ENCODE results near the gene PRKG1. TPM values are rescaled to one million over a fixed set of nuclear protein-coding genes. Genes with fewer than 3 reads are reported as not detected.

PRKG1 gene
- total RNA-seq = not detected

DNA sequence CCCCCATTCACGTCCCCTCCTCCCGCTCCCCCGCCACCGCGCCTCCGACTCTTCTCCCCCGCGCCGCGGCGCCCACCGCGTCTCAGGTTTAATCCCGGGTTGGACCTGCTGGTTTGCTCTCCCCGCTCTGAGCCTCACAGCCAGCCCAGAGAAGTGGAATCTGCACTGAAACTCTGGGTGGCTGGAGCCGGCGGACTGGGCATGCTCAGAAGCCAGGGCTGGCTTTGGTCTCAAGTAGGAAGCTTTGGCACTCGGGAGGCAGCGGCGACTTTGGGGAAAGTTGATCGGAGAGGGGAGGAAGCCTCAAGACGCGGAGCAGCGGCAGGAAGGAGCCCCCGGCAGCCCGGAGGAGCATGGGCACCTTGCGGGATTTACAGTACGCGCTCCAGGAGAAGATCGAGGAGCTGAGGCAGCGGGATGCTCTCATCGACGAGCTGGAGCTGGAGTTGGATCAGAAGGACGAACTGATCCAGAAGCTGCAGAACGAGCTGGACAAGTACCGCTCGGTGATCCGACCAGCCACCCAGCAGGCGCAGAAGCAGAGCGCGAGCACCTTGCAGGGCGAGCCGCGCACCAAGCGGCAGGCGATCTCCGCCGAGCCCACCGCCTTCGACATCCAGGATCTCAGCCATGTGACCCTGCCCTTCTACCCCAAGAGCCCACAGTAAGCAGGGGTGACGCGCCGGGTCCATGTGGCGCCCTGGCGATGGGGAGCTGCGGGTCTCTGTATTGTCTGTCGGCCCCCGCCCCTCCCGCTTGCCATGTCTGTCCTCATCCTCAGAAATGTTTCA is at the start of gene PRKG1:
TSS of gene PRKG1 (plus strand) at position 250 of the 791 bp plus-strand sequence.
- DNase-seq = no peak
- peaks cover 50% of the 10 kb centered on the region for H3K27me3 Mint-ChIP-seq
- CTCF ChIA-PET = interaction anchor here (1.1 kb wide), 1 partner anchor 12 kb away, joined by 4 read pairs; no protein-coding TSS in a partner anchor

DNA sequence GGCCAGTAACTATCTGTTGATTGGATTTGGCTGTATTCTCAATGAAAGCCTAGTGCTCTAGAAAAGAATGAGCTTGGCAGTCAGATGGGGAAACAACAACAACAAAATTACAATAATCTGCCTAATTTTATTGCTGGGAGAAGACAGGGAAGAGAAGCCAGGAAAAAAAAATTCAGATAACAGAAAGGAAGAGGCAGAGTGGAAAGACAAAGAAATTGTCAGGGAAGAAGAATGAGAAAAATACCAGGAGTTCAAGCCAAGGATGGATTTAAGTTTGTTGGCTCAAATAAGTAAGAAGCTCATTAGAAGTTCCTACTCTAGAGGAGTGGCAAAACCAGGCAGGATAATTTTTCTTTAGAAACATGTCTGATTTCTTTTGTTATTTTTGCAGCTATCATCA is 45.9 kb upstream of the PRKG1 start:
- Mint-ChIP-seq H3K4me1 (no peaks in the 10 kb centered on the region), H3K27me3 (peaks cover 5% of the 10 kb centered on the region), H3K9me3 (no peaks in the 10 kb centered on the region), H3K36me3 (ENCODE audit: low read depth) (no peaks in the 10 kb centered on the region), H3K27ac (no peak overlapping the region), H3K4me3 (no peak overlapping the region)
- POLR2A ChIA-PET = no interaction called here
- CTCF ChIA-PET = interaction anchor here (1.0 kb wide), 1 partner anchor 16 kb away, joined by 4 read pairs; no protein-coding TSS in a partner anchor
- no peak for DNase-seq

More for the DNA sequence above, at the start of gene PRKG1:
- H3K9me3 Mint-ChIP-seq = no peaks in the 10 kb centered on the region
- POLR2A ChIA-PET = no interaction called here
- H3K36me3 Mint-ChIP-seq (ENCODE audit: low read depth) = no peaks in the 10 kb centered on the region
- H3K4me1 Mint-ChIP-seq = peaks cover 5% of the 10 kb centered on the region
- no peak within 1 kb of the TSS for H3K27ac Mint-ChIP-seq
- peak within 1 kb of the TSS; percentile 63 for H3K4me3 Mint-ChIP-seq

DNA sequence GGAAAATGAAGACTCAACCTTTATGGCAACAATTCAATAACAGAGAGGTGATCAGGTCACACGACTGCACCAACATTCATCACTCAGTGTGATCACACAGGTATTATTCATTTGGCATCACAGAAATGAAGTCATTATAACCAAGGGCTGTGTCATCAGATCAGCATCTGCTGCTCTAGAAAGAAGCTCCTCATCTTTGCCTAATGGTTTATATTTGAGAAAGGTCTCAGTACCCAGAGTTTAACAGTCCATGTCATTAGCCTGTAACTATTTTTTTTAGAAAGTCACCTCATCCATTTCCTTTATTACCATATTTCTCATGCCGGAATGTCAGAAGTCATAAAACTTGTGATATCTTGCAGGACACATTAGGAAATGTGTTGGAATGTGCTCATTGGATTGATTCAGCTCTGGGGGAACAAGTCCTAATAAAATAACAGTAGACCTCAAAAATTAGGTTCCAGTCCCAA is 45.1 kb upstream of the PRKG1 start:
- Mint-ChIP-seq H3K27ac (no peak overlapping the region), H3K9me3 (no peaks in the 10 kb centered on the region), H3K4me3 (no peak overlapping the region), H3K27me3 (peaks cover 5% of the 10 kb centered on the region), H3K4me1 (no peaks in the 10 kb centered on the region), H3K36me3 (ENCODE audit: low read depth) (no peaks in the 10 kb centered on the region)
- POLR2A ChIA-PET = no interaction called here
- CTCF ChIA-PET = interaction anchor here (1.0 kb wide), 1 partner anchor 16 kb away, joined by 4 read pairs; no protein-coding TSS in a partner anchor
- no peak for DNase-seq

DNA sequence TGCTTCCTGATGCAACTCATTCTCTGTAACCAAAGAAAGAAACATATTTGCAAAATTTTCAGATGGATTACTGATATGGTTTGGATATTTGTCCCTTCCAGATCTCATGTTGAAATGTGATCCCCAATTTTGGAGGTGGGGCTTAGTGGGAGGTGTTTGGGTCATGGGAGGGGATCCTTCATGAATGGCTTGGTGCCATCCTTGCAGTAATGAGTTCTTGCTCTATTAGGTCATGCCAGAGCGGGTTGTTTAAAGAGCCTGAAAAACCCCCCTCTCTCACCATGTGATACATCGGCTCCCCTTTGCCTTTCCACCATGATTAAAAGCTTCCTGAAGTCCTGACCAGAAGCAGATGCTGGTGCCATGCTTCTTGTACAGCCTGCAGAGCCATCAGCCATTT is 43.8 kb upstream of the PRKG1 start:
- POLR2A ChIA-PET = no interaction called here
- no peak overlapping the region for H3K4me3 Mint-ChIP-seq
- no peak for DNase-seq
- H3K36me3 Mint-ChIP-seq (ENCODE audit: low read depth) = no peaks in the 10 kb centered on the region
- peaks cover 5% of the 10 kb centered on the region for H3K27me3 Mint-ChIP-seq
- H3K4me1 Mint-ChIP-seq = no peaks in the 10 kb centered on the region
- H3K27ac Mint-ChIP-seq = no peak overlapping the region
- CTCF ChIA-PET = no interaction called here
- no peaks in the 10 kb centered on the region for H3K9me3 Mint-ChIP-seq

DNA sequence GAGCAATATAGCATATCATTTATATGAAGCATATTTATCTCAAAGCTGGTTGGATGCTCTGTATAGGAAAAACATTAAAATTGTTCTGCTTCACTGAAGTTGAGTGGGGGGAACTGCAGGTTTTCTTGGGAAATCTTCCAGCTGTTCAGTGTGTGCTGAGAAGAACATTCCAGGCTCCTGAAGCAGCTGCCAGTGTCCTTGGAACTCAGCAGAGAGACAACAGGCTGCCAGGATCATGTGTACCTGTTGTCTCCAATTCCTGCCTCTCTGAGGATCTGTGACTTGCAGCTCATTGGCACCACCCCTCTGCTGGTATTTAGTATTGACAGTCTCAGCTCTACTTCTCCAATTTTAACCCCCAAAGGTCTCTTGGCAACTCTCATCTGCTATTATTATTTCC is 42.3 kb upstream of the PRKG1 start:
- peaks cover 2% of the 10 kb centered on the region for H3K27me3 Mint-ChIP-seq
- H3K4me3 Mint-ChIP-seq = no peak overlapping the region
- no peaks in the 10 kb centered on the region for H3K9me3 Mint-ChIP-seq
- H3K27ac Mint-ChIP-seq = no peak overlapping the region
- CTCF ChIA-PET = no interaction called here
- no peaks in the 10 kb centered on the region for H3K4me1 Mint-ChIP-seq
- H3K36me3 Mint-ChIP-seq (ENCODE audit: low read depth) = no peaks in the 10 kb centered on the region
- DNase-seq = no peak
- POLR2A ChIA-PET = no interaction called here

DNA sequence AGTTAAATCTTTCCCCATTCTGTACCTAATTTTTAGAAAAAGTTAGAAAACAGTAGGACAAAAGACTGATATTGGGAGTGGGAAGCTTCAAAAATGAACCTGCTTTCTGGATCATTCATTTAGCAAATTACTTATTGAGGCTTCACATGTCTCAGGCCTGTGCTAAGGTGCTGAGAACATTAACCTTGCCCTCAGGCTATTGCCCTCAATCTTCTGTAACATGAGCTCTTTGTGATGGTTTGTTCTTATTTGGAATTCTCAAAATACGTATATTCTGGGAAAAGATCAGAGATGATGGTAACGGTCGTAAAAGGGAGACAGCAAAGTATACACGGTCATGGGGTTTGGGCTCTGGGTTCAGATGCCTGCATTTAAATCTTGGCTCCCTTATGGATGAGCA is 39.5 kb upstream of the PRKG1 start:
- POLR2A ChIA-PET = no interaction called here
- Mint-ChIP-seq H3K9me3 (no peaks in the 10 kb centered on the region), H3K4me3 (no peak overlapping the region), H3K27ac (no peak overlapping the region), H3K27me3 (no peaks in the 10 kb centered on the region), H3K36me3 (ENCODE audit: low read depth) (no peaks in the 10 kb centered on the region), H3K4me1 (no peaks in the 10 kb centered on the region)
- CTCF ChIA-PET = no interaction called here
- DNase-seq = no peak

DNA sequence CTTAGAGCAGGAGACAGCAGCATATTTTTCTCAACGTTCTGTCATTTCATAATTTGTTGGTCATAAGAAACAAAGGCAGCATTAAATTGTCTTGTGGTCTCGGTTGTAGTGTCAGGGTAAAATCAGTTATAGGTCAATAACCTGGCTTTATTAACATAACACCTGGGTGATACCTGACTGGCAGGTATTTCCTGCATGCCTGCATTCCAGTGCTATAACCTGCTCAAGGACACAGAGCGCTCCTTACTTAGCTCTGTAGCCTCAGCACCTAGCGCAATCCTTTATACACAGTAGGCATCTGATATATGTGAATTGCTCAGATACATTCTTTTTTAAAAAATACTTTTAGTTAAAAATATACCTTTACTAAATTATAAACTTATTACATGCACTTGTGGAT is 38.9 kb upstream of the PRKG1 start:
- H3K27me3 Mint-ChIP-seq = no peaks in the 10 kb centered on the region
- H3K4me3 Mint-ChIP-seq = no peak overlapping the region
- ChIA-PET CTCF (no interaction called here), POLR2A (no interaction called here)
- H3K36me3 Mint-ChIP-seq (ENCODE audit: low read depth) = no peaks in the 10 kb centered on the region
- H3K9me3 Mint-ChIP-seq = no peaks in the 10 kb centered on the region
- no peak for DNase-seq
- H3K4me1 Mint-ChIP-seq = no peaks in the 10 kb centered on the region
- no peak overlapping the region for H3K27ac Mint-ChIP-seq

DNA sequence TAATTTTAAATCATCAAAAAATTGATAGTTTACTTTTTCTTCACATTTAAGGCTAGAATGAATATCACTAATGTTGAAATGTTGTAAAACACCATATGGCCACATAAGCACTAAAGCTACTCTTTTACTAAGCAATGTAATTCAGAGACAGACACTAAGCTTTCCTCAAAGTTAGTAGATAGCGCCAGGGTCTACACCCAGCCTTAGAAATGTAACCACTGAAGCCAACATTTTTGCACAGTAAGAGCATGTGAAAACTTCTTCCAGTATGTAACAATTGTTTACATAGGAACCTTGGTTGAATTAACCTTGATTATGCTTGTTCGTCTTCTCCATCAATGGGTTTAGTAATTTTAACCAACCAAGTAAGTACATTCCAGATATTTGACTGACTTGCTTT is 28.4 kb upstream of the PRKG1 start:
- no peak for DNase-seq
- CTCF ChIA-PET = no interaction called here
- Mint-ChIP-seq H3K4me1 (no peaks in the 10 kb centered on the region), H3K4me3 (no peak overlapping the region), H3K27ac (no peak overlapping the region), H3K9me3 (no peaks in the 10 kb centered on the region), H3K36me3 (ENCODE audit: low read depth) (no peaks in the 10 kb centered on the region), H3K27me3 (no peaks in the 10 kb centered on the region)
- POLR2A ChIA-PET = no interaction called here

DNA sequence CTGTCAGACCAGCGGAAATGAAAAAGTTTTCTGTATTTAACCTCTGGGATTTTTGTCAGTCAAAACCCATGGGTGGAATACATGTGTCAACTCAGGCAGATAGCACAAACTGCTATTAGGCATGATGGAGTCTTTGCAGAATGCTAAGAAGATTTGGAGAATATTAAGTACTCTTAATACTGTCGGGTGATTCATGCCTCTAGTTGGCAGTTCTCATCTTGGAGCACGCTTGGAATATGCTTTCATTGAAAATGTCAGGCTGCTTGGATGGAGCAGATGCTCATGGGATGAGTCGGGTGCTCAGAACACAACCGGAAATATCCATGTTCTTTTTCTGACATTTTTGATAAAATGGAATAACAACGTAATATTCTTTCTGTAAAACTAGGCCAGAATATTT is 27.6 kb upstream of the PRKG1 start:
- Mint-ChIP-seq H3K27me3 (peaks cover 3% of the 10 kb centered on the region), H3K4me3 (no peak overlapping the region), H3K9me3 (no peaks in the 10 kb centered on the region), H3K27ac (no peak overlapping the region), H3K4me1 (no peaks in the 10 kb centered on the region), H3K36me3 (ENCODE audit: low read depth) (no peaks in the 10 kb centered on the region)
- no peak for DNase-seq
- CTCF ChIA-PET = interaction anchor here (0.6 kb wide), 1 partner anchor 1421 kb away, joined by 3 read pairs; no protein-coding TSS in a partner anchor
- POLR2A ChIA-PET = no interaction called here

DNA sequence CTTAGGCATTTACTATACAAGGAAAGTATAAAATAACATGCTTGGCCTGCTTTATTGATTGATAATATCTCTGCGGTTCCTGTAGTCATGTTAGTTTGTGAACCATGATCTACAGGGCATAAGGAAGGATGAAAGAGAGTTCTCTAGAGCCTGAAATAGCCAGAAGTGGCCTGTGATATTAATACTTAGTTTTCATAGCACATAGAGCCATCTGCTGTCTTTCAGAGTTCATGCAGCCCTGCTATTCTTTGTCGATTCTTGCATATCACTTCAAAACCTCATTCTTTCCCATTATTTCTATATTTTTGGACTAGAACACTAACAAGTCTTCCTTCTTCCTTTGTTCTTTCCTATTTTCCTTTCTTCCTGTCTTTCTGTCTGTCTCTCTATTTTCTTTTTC is 26.4 kb upstream of the PRKG1 start:
- no peak overlapping the region for H3K4me3 Mint-ChIP-seq
- DNase-seq = no peak
- ChIA-PET POLR2A (no interaction called here), CTCF (interaction anchor here (0.5 kb wide), 1 partner anchor 333 kb away, joined by 4 read pairs; no protein-coding TSS in a partner anchor)
- no peak overlapping the region for H3K27ac Mint-ChIP-seq
- no peaks in the 10 kb centered on the region for H3K9me3 Mint-ChIP-seq
- H3K4me1 Mint-ChIP-seq = no peaks in the 10 kb centered on the region
- peaks cover 3% of the 10 kb centered on the region for H3K27me3 Mint-ChIP-seq
- no peaks in the 10 kb centered on the region for H3K36me3 Mint-ChIP-seq (ENCODE audit: low read depth)

DNA sequence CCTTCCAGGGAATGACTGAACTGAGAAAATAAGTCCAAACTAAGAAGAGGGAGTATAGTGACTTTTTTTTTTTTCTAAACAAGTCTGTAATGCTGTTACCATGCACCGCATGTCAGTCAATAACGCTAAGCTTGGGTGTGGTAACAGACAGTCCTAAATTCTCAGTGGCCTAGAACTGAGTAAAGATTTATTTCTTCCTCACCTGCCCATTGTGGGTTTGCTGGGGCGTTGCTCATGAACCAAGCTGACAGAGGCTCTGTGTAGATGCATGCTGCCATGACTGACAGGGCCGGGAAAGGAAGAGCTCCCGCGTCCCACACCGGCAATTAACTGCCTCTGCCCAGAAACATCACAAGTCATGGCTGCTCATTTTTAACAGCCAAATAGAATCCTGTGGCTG is 25.5 kb upstream of the PRKG1 start:
- POLR2A ChIA-PET = no interaction called here
- no peak overlapping the region for H3K27ac Mint-ChIP-seq
- H3K36me3 Mint-ChIP-seq (ENCODE audit: low read depth) = no peaks in the 10 kb centered on the region
- H3K4me3 Mint-ChIP-seq = no peak overlapping the region
- no peak for DNase-seq
- peaks cover 3% of the 10 kb centered on the region for H3K27me3 Mint-ChIP-seq
- CTCF ChIA-PET = interaction anchor here (0.5 kb wide), 1 partner anchor 1473 kb away, joined by 3 read pairs; no protein-coding TSS in a partner anchor
- no peaks in the 10 kb centered on the region for H3K4me1 Mint-ChIP-seq
- no peaks in the 10 kb centered on the region for H3K9me3 Mint-ChIP-seq

DNA sequence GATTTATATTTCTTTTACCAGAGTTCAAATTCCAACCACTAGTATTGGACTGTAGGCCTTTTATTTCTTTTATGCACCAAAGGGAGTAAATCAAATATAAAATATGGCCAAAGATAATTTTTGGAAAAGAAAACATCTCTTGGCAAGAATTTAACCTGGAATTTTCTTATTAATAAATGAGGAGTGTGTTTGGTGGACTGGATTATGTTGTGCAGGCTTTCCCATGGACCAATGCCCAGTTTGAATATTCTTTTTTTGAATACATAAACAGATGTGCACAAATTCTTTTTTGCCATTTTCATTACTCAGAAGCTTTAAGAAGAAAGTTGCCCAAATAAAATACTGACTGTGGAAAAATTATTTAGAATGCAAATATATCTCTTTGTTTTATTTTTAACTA is 22.1 kb upstream of the PRKG1 start:
- ChIA-PET POLR2A (no interaction called here), CTCF (no interaction called here)
- Mint-ChIP-seq H3K4me1 (no peaks in the 10 kb centered on the region), H3K27me3 (peaks cover 3% of the 10 kb centered on the region), H3K4me3 (no peak overlapping the region), H3K27ac (no peak overlapping the region), H3K36me3 (ENCODE audit: low read depth) (no peaks in the 10 kb centered on the region), H3K9me3 (no peaks in the 10 kb centered on the region)
- DNase-seq = no peak

DNA sequence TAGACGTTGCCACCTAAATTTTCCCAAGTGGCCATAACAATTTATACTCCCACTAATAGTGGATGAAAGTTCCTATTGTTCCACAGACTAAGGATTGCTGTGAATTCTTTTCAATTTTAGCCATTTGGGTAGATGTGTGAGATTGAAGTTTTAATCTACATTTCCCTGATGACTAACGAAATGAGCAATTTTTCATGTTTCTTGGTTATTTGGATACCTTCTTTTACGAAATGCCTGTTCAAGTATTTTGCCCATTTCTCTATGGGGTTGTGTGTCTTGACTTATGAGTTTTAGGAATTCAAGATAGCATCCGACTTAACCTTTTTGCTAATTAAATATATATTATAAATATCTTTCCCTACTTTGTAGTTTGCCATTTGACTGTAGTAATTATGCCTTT is 16.4 kb upstream of the PRKG1 start:
- ChIA-PET CTCF (no interaction called here), POLR2A (no interaction called here)
- no peak for DNase-seq
- no peaks in the 10 kb centered on the region for H3K36me3 Mint-ChIP-seq (ENCODE audit: low read depth)
- no peak overlapping the region for H3K4me3 Mint-ChIP-seq
- no peaks in the 10 kb centered on the region for H3K4me1 Mint-ChIP-seq
- no peaks in the 10 kb centered on the region for H3K9me3 Mint-ChIP-seq
- no peak overlapping the region for H3K27ac Mint-ChIP-seq
- no peaks in the 10 kb centered on the region for H3K27me3 Mint-ChIP-seq

DNA sequence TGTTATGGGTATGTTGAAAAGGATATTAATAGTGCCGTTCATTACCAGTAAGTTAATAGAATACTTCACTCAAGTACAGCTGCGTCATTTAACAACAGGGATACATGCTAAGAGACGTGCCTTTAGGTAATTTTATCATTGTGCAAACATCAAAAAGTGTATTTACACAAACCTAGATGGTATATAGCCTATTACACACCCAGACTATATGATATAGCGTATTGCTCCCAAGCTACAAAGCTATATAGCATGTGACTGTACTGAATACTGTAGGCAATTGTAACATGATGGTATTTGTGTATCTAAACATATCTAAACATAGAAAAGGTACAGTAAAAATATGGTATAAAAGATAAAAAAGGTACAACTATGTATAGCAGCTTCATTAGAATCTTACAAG is 11.1 kb upstream of the PRKG1 start:
- no peaks in the 10 kb centered on the region for H3K36me3 Mint-ChIP-seq (ENCODE audit: low read depth)
- no peak for DNase-seq
- H3K27me3 Mint-ChIP-seq = peaks cover 12% of the 10 kb centered on the region
- H3K27ac Mint-ChIP-seq = no peak overlapping the region
- no peaks in the 10 kb centered on the region for H3K4me1 Mint-ChIP-seq
- H3K9me3 Mint-ChIP-seq = no peaks in the 10 kb centered on the region
- POLR2A ChIA-PET = no interaction called here
- CTCF ChIA-PET = interaction anchor here (1.0 to 1.3 kb wide), 2 partner anchors 11 to 20 kb away, joined by 3 to 4 read pairs; partner anchors contain the start of gene PRKG1
- H3K4me3 Mint-ChIP-seq = no peak overlapping the region

Data from activated CD4-positive, alpha-beta T cell treated with anti-CD3 and anti-CD28 coated beads, Interleukin-2, amount 10 ng/mL, durations not matched to agents 7 days and 5 days (primary cell).